MM.1S (cell line): ENCODE data around the gene SEMA3G.

Experiments
- EZH2 ChIP-seq: fragments of 300-600 bp; sonication (generic); optimal IDR thresholded peaks from 2 replicates; pipeline ENCODE3; 2017; ENCODE audit warnings: low read depth, mild to moderate bottlenecking, antibody characterized with exemption, low read length, mixed read lengths
- EZH2phosphoT487 ChIP-seq: fragments of 300-600 bp; sonication (generic); IDR thresholded peaks from 2 replicates; pipeline ENCODE4 v1.6.1; 2018; ENCODE audit warnings: antibody characterized with exemption, low read length
- TF ChIP-seq, protein P1 (sequence below): fragments of 300-600 bp; sonication (generic); IDR thresholded peaks from 2 replicates; pipeline ENCODE4 v1.5.1; 2016; ENCODE audit warnings: antibody characterized with exemption, low read length, mixed read lengths

DNA sequence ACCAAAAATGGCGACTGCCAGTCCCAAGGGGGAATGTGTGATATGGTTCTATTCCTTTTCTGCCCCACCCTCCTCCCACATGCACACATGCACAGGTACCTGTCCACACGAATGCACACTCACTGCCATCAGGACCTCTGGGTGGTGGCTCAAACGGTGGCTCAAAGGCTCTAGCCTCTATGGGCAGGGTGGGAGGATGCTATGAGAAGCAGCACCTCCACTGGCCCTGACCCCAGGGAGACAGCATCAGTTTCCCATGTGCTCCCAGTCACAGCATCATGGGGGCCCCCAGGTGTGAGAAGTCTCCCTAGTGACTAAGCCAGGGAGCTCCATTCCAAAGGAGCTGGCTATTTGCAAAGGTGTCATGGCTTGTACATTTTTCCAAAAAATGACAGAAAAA lies 15.9 kb downstream of the SEMA3G start:
- TF ChIP-seq, protein P1, sequence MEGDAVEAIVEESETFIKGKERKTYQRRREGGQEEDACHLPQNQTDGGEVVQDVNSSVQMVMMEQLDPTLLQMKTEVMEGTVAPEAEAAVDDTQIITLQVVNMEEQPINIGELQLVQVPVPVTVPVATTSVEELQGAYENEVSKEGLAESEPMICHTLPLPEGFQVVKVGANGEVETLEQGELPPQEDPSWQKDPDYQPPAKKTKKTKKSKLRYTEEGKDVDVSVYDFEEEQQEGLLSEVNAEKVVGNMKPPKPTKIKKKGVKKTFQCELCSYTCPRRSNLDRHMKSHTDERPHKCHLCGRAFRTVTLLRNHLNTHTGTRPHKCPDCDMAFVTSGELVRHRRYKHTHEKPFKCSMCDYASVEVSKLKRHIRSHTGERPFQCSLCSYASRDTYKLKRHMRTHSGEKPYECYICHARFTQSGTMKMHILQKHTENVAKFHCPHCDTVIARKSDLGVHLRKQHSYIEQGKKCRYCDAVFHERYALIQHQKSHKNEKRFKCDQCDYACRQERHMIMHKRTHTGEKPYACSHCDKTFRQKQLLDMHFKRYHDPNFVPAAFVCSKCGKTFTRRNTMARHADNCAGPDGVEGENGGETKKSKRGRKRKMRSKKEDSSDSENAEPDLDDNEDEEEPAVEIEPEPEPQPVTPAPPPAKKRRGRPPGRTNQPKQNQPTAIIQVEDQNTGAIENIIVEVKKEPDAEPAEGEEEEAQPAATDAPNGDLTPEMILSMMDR = no peak
- TF ChIP-seq EZH2 = no peak
- no peak for TF ChIP-seq EZH2phosphoT487
